ENCODE data around the gene KRT37. TPM values are rescaled to one million over a fixed set of nuclear protein-coding genes. Genes with fewer than 3 reads are reported as not detected.
"Not testable (repeated sequence)": the region's sequence is repeated elsewhere in the genome, so short reads cannot be mapped to it uniquely, and the experiment has no call there.

Gene KRT37
- total and polyA plus RNA-seq, 7 donors: not detected

- TF ChIP-seq CTCF (IDR thresholded peaks at IDR 0.05): no peak
- TF ChIP-seq EP300 (IDR thresholded peaks at IDR 0.05): no peak
- no peak for TF ChIP-seq POLR2A (IDR thresholded peaks at IDR 0.05)
- TF ChIP-seq POLR2AphosphoS5 (IDR thresholded peaks at IDR 0.05): no peak
- Histone ChIP-seq H3K4me3 (no peak overlapping the region), H3K9me3 (no peaks in the 10 kb centered on the region), H3K36me3 (no peaks in the 10 kb centered on the region), H3K4me1 (peaks cover 0 to 1% (median under 1%) of the 10 kb centered on the region in 4 donors), H3K27me3 (peaks cover 0 to 11% (median 0%) of the 10 kb centered on the region in 3 donors), H3K27ac (no peak overlapping the region)
- DNase-seq: no peak
- 59 to 66% methylated on average over 4 of the region's 4 CpGs for WGBS, 2 donors
- intact Hi-C loops (cut with DNase I): no loop called here
Measured at GRCh38 chr17:41428591-41429291, 4.4 kb upstream of the KRT37 start.

- H3K36me3 ChIP-seq; H3K4me3 ChIP-seq; intact Hi-C loops (cut with DNase I); H3K9me3 ChIP-seq; DNase-seq; H3K27ac ChIP-seq: not testable (repeated sequence)
- 84 to 86% methylated on average over 11 of the region's 11 CpGs for WGBS, 2 donors
- peaks cover 0 to 21% (median under 1%) of the 10 kb centered on the region in 3 donors for H3K27me3 ChIP-seq
- peaks cover 0 to 13% (median 11%) of the 10 kb centered on the region in 4 donors for H3K4me1 ChIP-seq
Measured at GRCh38 chr17:41422586-41422985, 1.8 kb downstream of the KRT37 start.

GRCh38 chr17:41421617-41422016 is 2.8 kb downstream of the KRT37 start:
- Histone ChIP-seq H3K27me3 (peaks cover 0 to 26% (median 3%) of the 10 kb centered on the region in 3 donors), H3K9me3 (no peaks in the 10 kb centered on the region), H3K36me3 (no peaks in the 10 kb centered on the region), H3K4me3 (no peak overlapping the region), H3K4me1 (peaks cover 0 to 13% (median 11%) of the 10 kb centered on the region in 4 donors), H3K27ac (no peak overlapping the region)
- intact Hi-C loops (cut with DNase I): no loop called here
- DNase-seq: no peak
- TF ChIP-seq CTCF (IDR thresholded peaks at IDR 0.05) (no peak), POLR2AphosphoS5 (IDR thresholded peaks at IDR 0.05) (peak in 3 of 4 donors; percentile 49 to 73 (median 66))
- WGBS, 2 donors: 59 to 68% methylated on average over 4 of the region's 4 CpGs

- Histone ChIP-seq H3K27ac (no peak overlapping the region), H3K4me3 (no peak overlapping the region), H3K4me1 (peaks cover 0 to 13% (median 12%) of the 10 kb centered on the region in 4 donors), H3K36me3 (no peaks in the 10 kb centered on the region), H3K27me3 (peaks cover 0 to 26% (median 3%) of the 10 kb centered on the region in 3 donors), H3K9me3 (no peaks in the 10 kb centered on the region)
- TF ChIP-seq POLR2A (IDR thresholded peaks at IDR 0.05): no peak
- no peak for TF ChIP-seq EP300 (IDR thresholded peaks at IDR 0.05)
- no peak for TF ChIP-seq POLR2AphosphoS5 (IDR thresholded peaks at IDR 0.05)
- no peak for TF ChIP-seq CTCF (IDR thresholded peaks at IDR 0.05)
- WGBS, 2 donors: 71 to 72% methylated on average over 9 of the region's 9 CpGs
- DNase-seq: no peak
- intact Hi-C loops (cut with DNase I): no loop called here
Measured at GRCh38 chr17:41421116-41421515, 3.3 kb downstream of the KRT37 start.

GRCh38 chr17:41420134-41420533 is 4.3 kb downstream of the KRT37 start:
- WGBS, 2 donors: 75 to 83% methylated on average over 4 of the region's 4 CpGs
- H3K36me3 ChIP-seq: no peaks in the 10 kb centered on the region
- no peak for DNase-seq
- H3K4me1 ChIP-seq: peaks cover 0 to 17% (median 12%) of the 10 kb centered on the region in 4 donors
- peaks cover 0 to 26% (median 3%) of the 10 kb centered on the region in 3 donors for H3K27me3 ChIP-seq
- H3K27ac ChIP-seq: no peak overlapping the region
- intact Hi-C loops (cut with DNase I): no loop called here
- no peaks in the 10 kb centered on the region for H3K9me3 ChIP-seq
- TF ChIP-seq CTCF (IDR thresholded peaks at IDR 0.05) (no peak), EP300 (IDR thresholded peaks at IDR 0.05) (no peak), POLR2A (IDR thresholded peaks at IDR 0.05) (no peak), POLR2AphosphoS5 (IDR thresholded peaks at IDR 0.05) (no peak)
- H3K4me3 ChIP-seq: no peak overlapping the region
